PC-3 (cell line): Measurements from ENCODE around the gene FLAD1. TPM values are rescaled to one million over a fixed set of nuclear protein-coding genes. Genes with fewer than 3 reads are reported as not detected.
A peak's percentile ranks its signal among the peaks of the same experiment; 100 is the strongest.

Experiments
- ATAC-seq: fragments of 200-7000 bp; cut with Tn5 transposase; 2 replicates; pipeline ENCODE4 v1.9.1; 2020; ENCODE audit warnings: mild to moderate bottlenecking, moderate library complexity
- Bru-seq: library from RNA; stranded (reverse); fragments of 400-500 nt; gene quantifications from one replicate; lab custom pipeline; 2021; lab: Mats Ljungman, UMichigan
- BruChase-seq, 2 experiments: library from RNA; stranded (reverse); fragments of 400-500 nt; gene quantifications; one replicate each; lab custom pipeline; 2021; lab: Mats Ljungman, UMichigan
- BruUV-seq: library from RNA; stranded (reverse); fragments of 400-500 nt; replicated peaks from 2 replicates; lab custom pipeline; 2021; lab: Mats Ljungman, UMichigan
- CTCF ChIA-PET: fragments of 300-600 bp; sonication (Branson Sonifier 250); formaldehyde crosslinking; loops from one replicate; lab custom pipeline; 2022; ENCODE audit warnings: antibody characterized with exemption; lab: Charles Lee
- POLR2A ChIA-PET: fragments of 300-600 bp; sonication (Branson Sonifier 250); formaldehyde crosslinking; loops from one replicate; lab custom pipeline; 2022; ENCODE audit warnings: antibody characterized with exemption; ENCODE audit not compliant: unreplicated experiment; lab: Charles Lee
- DNase-seq: peaks from one replicate; pipeline ENCODE4 v3.0.0-alpha.2; 2015
- H2AFZ ChIP-seq: fragments of 300-600 bp; sonication (generic); 2 replicates; pipeline ENCODE4 v1.6.0; 2016; ENCODE audit warnings: antibody characterized with exemption, low read length
- H3F3A ChIP-seq: fragments of 300-600 bp; sonication (generic); one replicate; pipeline ENCODE4 v1.6.0; 2017; ENCODE audit warnings: antibody characterized with exemption, low read length, control low read depth, mild to moderate bottlenecking; ENCODE audit not compliant: unreplicated experiment
- H3K27ac ChIP-seq: fragments of 300-600 bp; sonication (generic); 2 replicates; pipeline ENCODE4 v1.5.1; 2016; ENCODE audit warnings: mild to moderate bottlenecking, low read length
- H3K27me3 ChIP-seq: fragments of 300-600 bp; sonication (generic); 2 replicates; pipeline ENCODE4 v1.6.1; 2016; ENCODE audit warnings: low read length, mixed read lengths
- H3K36me3 ChIP-seq: fragments of 300-600 bp; sonication (generic); 2 replicates; pipeline ENCODE4 v1.6.1; 2016; ENCODE audit warnings: low read depth, mixed run types, low read length, mixed read lengths
- H3K4me1 ChIP-seq: fragments of 300-600 bp; sonication (generic); 2 replicates; pipeline ENCODE4 v1.5.1; 2016; ENCODE audit warnings: low read length; ENCODE audit not compliant: insufficient read depth
- H3K4me2 ChIP-seq: fragments of 300-600 bp; sonication (generic); 2 replicates; pipeline ENCODE4 v1.6.0; 2016; ENCODE audit warnings: low read length
- H3K4me3 ChIP-seq: fragments of 300-600 bp; sonication (generic); 2 replicates; pipeline ENCODE4 v1.5.1; 2016; ENCODE audit warnings: mild to moderate bottlenecking, low read length, mixed read lengths
- H3K79me2 ChIP-seq: fragments of 300-600 bp; sonication (generic); 2 replicates; pipeline ENCODE4 v1.6.1; 2017; ENCODE audit warnings: low read length, mixed read lengths
- H3K9ac ChIP-seq: fragments of 300-600 bp; sonication (generic); 2 replicates; pipeline ENCODE4 v1.6.0; 2016; ENCODE audit warnings: mild to moderate bottlenecking, low read length
- H3K9me2 ChIP-seq: fragments of 300-600 bp; sonication (generic); replicated peaks from 2 replicates; pipeline ENCODE4 v1.6.1; 2016; ENCODE audit warnings: mixed run types, low read length, mixed read lengths
- H3K9me3 ChIP-seq: fragments of 300-600 bp; sonication (generic); 2 replicates; pipeline ENCODE4 v1.6.1; 2016; ENCODE audit warnings: low read length, mixed read lengths
- H4K20me1 ChIP-seq: fragments of 300-600 bp; sonication (generic); 2 replicates; pipeline ENCODE4 v1.6.1; 2016; ENCODE audit warnings: low read length, mixed read lengths
- CTCF ChIP-seq: fragments of 300-600 bp; sonication (generic); conservative IDR thresholded peaks from 2 replicates; pipeline ENCODE4 v1.5.1; 2017; ENCODE audit warnings: antibody characterized with exemption, low read depth, mild to moderate bottlenecking, low read length
- EZH2 ChIP-seq: fragments of 300-600 bp; sonication (generic); IDR thresholded peaks from one replicate; pipeline ENCODE4 v1.6.1; 2017; ENCODE audit warnings: antibody characterized with exemption, mild to moderate bottlenecking, low read length; ENCODE audit not compliant: unreplicated experiment
- EZH2phosphoT487 ChIP-seq: fragments of 300-600 bp; sonication (generic); IDR thresholded peaks from 2 replicates; pipeline ENCODE4 v1.6.1; 2018; ENCODE audit warnings: mild to moderate bottlenecking, antibody characterized with exemption, low read length, borderline replicate concordance
- intact Hi-C: fragments of 100-400 bp; cut with micrococcal nuclease; formaldehyde crosslinking; loops from 2 replicates; pipeline ENCODE4 v1.9.0; 2023
- long read RNA-seq: library from polyadenylated mRNA; unstranded; transcript quantifications from one replicate; pipeline ENCODE4 v2.0.0, GENCODE V29; 2021; ENCODE audit not compliant: unreplicated experiment
- total RNA-seq: library from RNA; depleted of rRNA; stranded (reverse); fragments of >200 nt; gene quantifications from 2 replicates; pipeline ENCODE4 v1.2.3, GENCODE V29; 2014; rRNA removed

FLAD1 gene
- 58.5 and 84.0 TPM in 2 replicates for total RNA-seq
- Bru-seq, nascent RNA = percentile 82 among the genes with signal in this experiment
- BruChase-seq, experiment 1, labeled RNA remaining after a 6-hour chase = percentile 92 among the genes with signal in this experiment
- percentile 88 among the genes with signal in this experiment for BruChase-seq, experiment 2, labeled RNA remaining after a 2-hour chase
- long read RNA-seq, transcript FLAD1-201 (7 exons, 2,160 nt) = minor isoform, 5 of 111 reads
- long read RNA-seq, transcript FLAD1-203 (8 exons, 1,730 nt) = major isoform, 38 of 111 reads
- long read RNA-seq, partial matches to known transcripts = 34 of 111 reads
- long read RNA-seq, other reads (novel, unspliced or antisense) = 33 of 111 reads

DNA sequence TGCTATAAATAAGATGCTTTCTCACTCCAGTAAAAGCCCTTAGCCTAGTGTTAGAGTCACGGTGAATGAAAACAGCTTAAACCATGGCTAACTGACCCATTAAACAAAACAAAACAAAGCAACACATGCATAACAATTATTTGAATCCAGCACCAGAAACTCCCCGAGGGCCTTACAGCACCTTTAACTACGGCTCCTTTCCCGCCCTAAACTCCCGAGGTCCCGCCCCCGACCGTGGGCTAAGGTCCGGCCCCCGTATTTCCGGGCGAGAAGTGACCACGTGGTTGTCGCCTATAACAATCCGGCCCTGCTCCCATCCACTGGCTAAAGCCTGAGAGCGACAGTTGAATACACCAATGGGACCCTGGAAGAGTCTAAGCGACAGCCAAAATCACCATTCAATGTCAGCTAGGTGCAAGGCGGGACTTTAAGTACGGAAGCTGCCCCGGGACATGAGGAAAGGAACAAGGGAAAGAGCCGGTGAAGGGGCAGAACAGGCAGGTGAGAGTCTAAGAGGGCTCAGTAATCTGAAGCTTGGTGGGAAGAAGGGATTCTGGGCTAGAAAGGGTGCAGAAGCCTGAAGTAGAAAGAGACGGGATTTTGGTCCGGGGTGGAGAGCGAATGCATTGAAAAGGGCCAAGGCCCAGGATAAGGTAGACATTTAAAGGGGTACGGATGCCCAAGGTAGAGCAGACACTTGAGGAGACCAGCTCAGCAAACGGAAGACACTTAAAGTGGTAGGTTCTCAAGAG, at the start of gene FLAD1:
Gene FLAD1, plus strand, starts transcription at position 448 of the 752 bp plus-strand sequence. CDS start 351 bp downstream, outside the sequence.
- Histone ChIP-seq H3K27me3 (no peaks in the 10 kb centered on the region), H3K79me2 (peaks cover 66% of the 10 kb centered on the region), H3K9me2 (no peaks in the 10 kb centered on the region), H3K4me3 (peak within 1 kb of the TSS; percentile 86), H3F3A (peaks cover 6% of the 10 kb centered on the region), H3K9me3 (no peaks in the 10 kb centered on the region), H3K4me1 (peaks cover 7% of the 10 kb centered on the region), H2AFZ (peak within 1 kb of the TSS; percentile 90), H3K9ac (peak within 1 kb of the TSS; percentile 92), H3K4me2 (peak within 1 kb of the TSS; percentile 99), H3K27ac (peak within 1 kb of the TSS; percentile 50), H3K36me3 (peaks cover 30% of the 10 kb centered on the region), H4K20me1 (peaks cover 2% of the 10 kb centered on the region; the same call in 1 of the 2 replicates)
- no peak for TF ChIP-seq EZH2phosphoT487
- no peak for TF ChIP-seq EZH2
- TF ChIP-seq CTCF = no peak
- POLR2A ChIA-PET = interaction anchor here (0.6 to 0.9 kb wide), 4 partner anchors 11 to 113 kb away, joined by 3 to 6 read pairs (median 4); partner anchors contain the start of genes LENEP and PBXIP1
- intact Hi-C loops = loop anchor here (1.0 to 10.0 kb wide), 3 partner anchors 13 to 582 kb away; partner anchors contain the start of gene ASH1L
- ATAC-seq (peak; percentile 100), DNase-seq (peak; percentile 100)
- CTCF ChIA-PET = interaction anchor here (0.6 to 1.9 kb wide), 5 partner anchors 10 to 1776 kb away, joined by 3 to 6 read pairs (median 5); partner anchors contain the start of gene LENEP
- no TSS peak for BruUV-seq

DNA sequence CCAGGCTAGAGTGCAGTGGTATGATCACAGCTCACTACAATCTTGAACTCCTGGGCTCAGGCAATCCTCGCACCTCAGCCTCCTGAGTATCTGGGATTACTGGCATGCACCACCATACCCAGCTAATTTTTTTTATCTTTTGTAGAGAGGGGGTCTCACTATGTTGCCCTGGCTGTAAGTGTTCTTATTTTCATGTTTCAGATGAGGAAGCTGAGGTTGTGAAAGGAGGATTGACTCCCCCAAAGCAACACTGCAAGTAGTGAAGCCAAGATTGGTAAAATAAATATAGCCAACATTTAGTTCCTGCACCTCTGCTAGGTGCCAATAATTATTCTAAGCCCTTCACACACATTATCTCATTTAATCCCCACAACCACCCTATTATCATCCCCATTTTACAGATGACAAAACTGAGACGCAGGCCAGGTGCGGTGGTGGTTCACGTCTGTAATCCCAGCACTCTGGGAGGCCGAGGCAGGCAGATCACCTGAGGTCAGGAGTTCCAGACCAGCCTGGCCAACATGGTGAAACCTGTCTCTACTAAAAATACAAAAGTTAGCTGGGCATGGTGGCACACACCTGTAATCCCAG, 48.7 kb upstream of the FLAD1 start:
- H3K4me2 ChIP-seq = no peak overlapping the region
- TF ChIP-seq EZH2 (no peak), EZH2phosphoT487 (no peak), CTCF (no peak)
- peaks cover 43% of the 10 kb centered on the region for H3K4me1 ChIP-seq
- H3F3A ChIP-seq = peaks cover 7% of the 10 kb centered on the region
- no peak for DNase-seq
- no peaks in the 10 kb centered on the region for H3K9me3 ChIP-seq
- CTCF ChIA-PET = no interaction called here
- no peak overlapping the region for H3K9ac ChIP-seq
- peaks cover 3% of the 10 kb centered on the region; the same call in 1 of the 2 replicates for H3K36me3 ChIP-seq
- no peaks in the 10 kb centered on the region for H3K27me3 ChIP-seq
- BruUV-seq = no TSS peak
- H3K79me2 ChIP-seq = peaks cover 15% of the 10 kb centered on the region
- intact Hi-C loops = no loop called here
- ATAC-seq = no peak
- no peaks in the 10 kb centered on the region for H4K20me1 ChIP-seq
- no peaks in the 10 kb centered on the region for H3K9me2 ChIP-seq
- H3K27ac ChIP-seq = no peak overlapping the region
- POLR2A ChIA-PET = no interaction called here
- H3K4me3 ChIP-seq = no peak overlapping the region
- no peak overlapping the region for H2AFZ ChIP-seq
